Subcutaneous adipose tissue (tissue), 4 donors: ENCODE results near the gene PDE7B. TPM values are rescaled to one million over a fixed set of nuclear protein-coding genes. Genes with fewer than 3 reads are reported as not detected.

Experiments used
- total RNA-seq, 4 donors: library from RNA; depleted of rRNA; stranded (reverse); fragments of >200 nt; gene quantifications; one replicate each; pipeline ENCODE4 v1.1.0, GENCODE V29; 2016
- TF ChIP-seq, protein P1 (sequence below): fragments of 450-650 bp; IDR thresholded peaks from one replicate; pipeline ENCODE4 v1.5.1; 2016; ENCODE audit warnings: low read depth, mild to moderate bottlenecking, control low read depth, antibody characterized with exemption, moderate library complexity

Gene PDE7B
- total RNA-seq, 4 donors from 2014 or later, result 4.1 to 12.6 (median 9.5) TPM

DNA sequence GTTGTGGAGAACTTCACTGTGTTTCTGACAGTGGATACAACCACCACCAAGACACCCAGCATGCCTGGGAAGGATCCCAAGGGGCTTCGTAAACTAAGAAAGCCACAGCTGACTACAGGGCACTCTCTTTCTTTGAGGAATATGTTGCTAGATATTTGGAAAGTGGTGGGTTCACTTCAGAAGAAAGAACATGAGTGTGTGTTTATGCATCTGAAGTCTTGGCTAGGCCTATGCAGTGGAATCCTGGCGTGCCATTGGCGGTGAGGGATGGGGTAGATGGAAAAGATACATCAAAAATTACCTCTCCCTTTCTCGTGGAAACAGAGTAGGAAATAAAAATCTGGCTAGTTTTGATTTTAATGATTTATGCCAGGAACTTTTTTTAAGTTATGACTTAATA is 187.7 kb downstream of the PDE7B start:
- TF ChIP-seq, protein P1, sequence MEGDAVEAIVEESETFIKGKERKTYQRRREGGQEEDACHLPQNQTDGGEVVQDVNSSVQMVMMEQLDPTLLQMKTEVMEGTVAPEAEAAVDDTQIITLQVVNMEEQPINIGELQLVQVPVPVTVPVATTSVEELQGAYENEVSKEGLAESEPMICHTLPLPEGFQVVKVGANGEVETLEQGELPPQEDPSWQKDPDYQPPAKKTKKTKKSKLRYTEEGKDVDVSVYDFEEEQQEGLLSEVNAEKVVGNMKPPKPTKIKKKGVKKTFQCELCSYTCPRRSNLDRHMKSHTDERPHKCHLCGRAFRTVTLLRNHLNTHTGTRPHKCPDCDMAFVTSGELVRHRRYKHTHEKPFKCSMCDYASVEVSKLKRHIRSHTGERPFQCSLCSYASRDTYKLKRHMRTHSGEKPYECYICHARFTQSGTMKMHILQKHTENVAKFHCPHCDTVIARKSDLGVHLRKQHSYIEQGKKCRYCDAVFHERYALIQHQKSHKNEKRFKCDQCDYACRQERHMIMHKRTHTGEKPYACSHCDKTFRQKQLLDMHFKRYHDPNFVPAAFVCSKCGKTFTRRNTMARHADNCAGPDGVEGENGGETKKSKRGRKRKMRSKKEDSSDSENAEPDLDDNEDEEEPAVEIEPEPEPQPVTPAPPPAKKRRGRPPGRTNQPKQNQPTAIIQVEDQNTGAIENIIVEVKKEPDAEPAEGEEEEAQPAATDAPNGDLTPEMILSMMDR, result no peak

DNA sequence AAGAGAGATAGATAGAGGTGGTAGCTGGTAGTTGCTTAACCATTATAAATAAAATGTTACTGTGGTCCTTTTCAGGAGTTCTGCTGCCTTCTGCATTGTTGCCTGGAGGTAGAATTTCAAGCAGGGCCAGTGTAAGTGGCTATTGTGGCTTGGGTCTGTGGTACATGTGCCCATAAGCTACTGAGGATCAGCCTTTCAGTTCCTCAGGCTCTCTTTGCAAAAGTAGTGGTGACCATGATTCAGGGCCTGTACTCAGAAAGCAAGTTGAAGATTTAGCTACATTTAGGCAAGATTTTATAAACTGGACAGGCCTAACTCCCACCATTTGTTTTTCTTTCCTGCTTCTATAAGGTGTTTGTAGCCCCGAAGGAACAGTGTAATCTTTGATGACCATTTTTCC is 199.0 kb downstream of the PDE7B start:
- TF ChIP-seq, protein P1, result no peak

DNA sequence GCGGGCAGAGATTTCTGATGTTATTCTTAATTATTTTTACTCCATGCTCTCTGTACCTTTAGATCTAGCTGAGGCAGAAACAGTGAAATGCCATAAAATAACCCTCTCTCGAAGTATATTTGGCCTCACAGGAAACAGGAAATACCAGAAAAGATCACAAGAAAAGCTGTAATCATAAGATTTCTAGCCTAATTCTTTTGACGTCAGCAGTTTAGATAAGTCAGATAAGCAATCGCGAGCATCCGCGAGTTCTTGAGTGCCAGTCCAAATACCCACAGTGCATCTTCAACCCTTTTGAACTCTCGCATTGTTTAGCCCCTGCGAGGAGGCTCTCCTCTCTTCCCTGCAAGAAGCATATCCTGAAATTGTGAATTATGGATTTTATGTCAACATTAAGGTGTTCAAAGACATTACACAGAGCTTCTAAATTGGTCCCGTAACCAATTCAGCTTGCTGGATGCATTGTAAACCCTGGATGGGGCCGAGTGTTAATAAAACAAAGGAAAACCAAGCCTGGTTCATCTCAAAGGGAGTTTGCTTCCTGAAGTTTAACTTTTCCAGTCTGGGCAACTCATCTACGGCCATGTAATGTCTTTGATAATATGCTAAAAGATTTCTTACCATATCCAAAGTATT is 199.8 kb downstream of the PDE7B start:
- TF ChIP-seq, protein P1, result no peak

DNA sequence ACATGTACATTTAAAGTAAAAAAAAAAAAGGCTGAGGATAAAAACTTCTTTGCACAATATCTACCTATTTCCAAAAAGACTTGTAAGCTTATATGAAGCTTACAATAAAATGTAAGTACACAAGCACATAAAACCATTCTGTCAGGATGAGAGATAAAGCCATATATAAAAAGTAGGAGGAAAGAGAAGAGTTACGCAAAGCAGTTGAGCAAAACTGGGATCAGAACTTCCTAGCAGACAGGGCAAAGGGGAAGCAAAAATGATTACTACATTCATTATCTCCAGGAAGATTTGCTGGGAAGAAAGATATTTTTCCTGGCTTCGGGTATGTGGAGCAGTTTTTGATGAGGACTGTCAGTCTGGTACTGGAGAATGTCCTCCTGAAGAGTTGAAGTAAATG is 200.5 kb downstream of the PDE7B start:
- TF ChIP-seq, protein P1, result no peak

DNA sequence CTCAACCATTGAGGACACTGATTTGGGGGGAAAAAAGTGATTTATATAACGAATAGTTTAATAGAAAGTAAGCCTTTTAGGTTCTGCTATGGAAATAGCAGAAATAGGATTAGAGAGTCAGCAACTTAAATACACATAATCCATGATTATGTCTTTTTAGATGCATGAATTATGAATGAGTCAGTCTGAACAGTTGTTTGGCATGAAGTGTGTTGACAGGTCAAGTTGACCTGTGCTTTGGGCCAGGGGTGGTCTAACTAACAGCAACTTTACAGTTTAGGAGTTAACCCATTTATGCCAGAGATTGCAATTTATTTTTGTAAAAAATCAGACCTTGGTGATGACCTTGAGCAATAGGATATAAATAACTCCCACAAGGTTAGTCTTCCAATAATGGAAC is 207.4 kb downstream of the PDE7B start:
- TF ChIP-seq, protein P1, result no peak

DNA sequence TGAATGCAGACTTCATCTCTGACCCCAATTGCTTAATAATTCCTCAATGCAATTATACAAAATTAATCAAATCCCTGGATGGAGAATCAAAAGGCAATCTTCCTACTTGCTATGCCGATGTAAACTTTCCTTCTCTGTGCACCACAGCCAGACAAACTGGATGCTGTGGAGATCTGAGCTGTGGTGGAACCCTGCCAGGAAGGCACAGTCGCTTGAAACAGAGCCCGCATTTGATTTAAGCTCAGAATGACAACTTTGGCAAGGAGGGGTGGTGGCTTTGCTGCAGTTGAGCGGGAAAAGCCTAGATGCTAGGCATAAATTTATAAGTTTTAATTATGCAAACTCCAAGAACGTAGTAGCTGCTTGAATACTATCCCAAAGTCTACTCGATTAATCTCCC is 207.8 kb downstream of the PDE7B start:
- TF ChIP-seq, protein P1, result no peak

DNA sequence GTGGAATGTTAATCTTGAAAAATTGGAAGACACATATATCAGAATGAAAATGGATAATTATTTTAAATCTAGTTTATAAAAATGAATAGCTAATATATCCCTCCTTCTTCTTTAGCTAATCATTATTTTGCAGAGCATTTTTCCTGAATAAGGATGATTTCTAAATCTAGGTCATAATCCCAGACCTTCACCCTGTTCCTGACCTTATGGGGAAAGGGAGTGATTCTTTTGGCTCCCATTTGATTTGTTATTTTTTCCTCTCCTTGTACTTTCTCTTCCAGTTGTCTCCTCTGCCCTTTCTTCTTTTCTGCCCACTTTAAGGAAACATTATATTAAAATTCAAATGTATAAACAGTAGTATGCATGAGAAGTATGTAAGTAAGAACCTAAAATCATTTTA is 208.6 kb downstream of the PDE7B start:
- TF ChIP-seq, protein P1, result no peak
